ENCODE results near the gene AP1M1. TPM values are rescaled to one million over a fixed set of nuclear protein-coding genes. Genes with fewer than 3 reads are reported as not detected.
A peak's percentile ranks its signal among the peaks of the same experiment; 100 is the strongest.

AP1M1 gene
- total and polyA plus RNA-seq, 2 experiments from 2014 or later, result 114 to 158 TPM

GRCh38 chr19:16263141-16263761 lies 65.5 kb downstream of the AP1M1 start:
- no peaks in the 10 kb centered on the region for H3K9me3 ChIP-seq (ENCODE audit: low read depth)
- no peak overlapping the region for H3K4me3 ChIP-seq
- peak overlapping the region; percentile 85 for H3K27ac ChIP-seq
- DNase-seq (ENCODE audit: low read depth in 1 of 2, low spot score in 1 of 2), result no peak
- H3K27me3 ChIP-seq, result no peaks in the 10 kb centered on the region
- no peak for TF ChIP-seq CTCF (IDR thresholded peaks at IDR 0.05; ENCODE audit: low read depth, low read length)
- peaks cover 23% of the 10 kb centered on the region for H3K4me1 ChIP-seq (ENCODE audit: low read depth)
- H3K36me3 ChIP-seq, result no peaks in the 10 kb centered on the region

GRCh38 chr19:16265205-16265604 lies 67.5 kb downstream of the AP1M1 start:
- Histone ChIP-seq H3K9me3 (ENCODE audit: low read depth) (no peaks in the 10 kb centered on the region), H3K27me3 (no peaks in the 10 kb centered on the region), H3K36me3 (no peaks in the 10 kb centered on the region), H3K4me1 (ENCODE audit: low read depth) (peaks cover 20% of the 10 kb centered on the region), H3K4me3 (no peak overlapping the region), H3K27ac (no peak overlapping the region)
- no peak for TF ChIP-seq CTCF (IDR thresholded peaks at IDR 0.05; ENCODE audit: low read depth, low read length)
- DNase-seq (ENCODE audit: low read depth in 1 of 2, low spot score in 1 of 2), result no peak

- Histone ChIP-seq H3K27ac (no peak overlapping the region), H3K4me1 (ENCODE audit: low read depth) (peaks cover 20% of the 10 kb centered on the region), H3K36me3 (no peaks in the 10 kb centered on the region), H3K9me3 (ENCODE audit: low read depth) (no peaks in the 10 kb centered on the region), H3K27me3 (no peaks in the 10 kb centered on the region), H3K4me3 (no peak overlapping the region)
- DNase-seq (ENCODE audit: low read depth in 1 of 2, low spot score in 1 of 2), result no peak
- no peak for TF ChIP-seq CTCF (IDR thresholded peaks at IDR 0.05; ENCODE audit: low read depth, low read length)
These were observed 68.3 kb downstream of the AP1M1 start for GRCh38 chr19:16265890-16266585.

GRCh38 chr19:16266586-16266942 lies 68.9 kb downstream of the AP1M1 start:
- no peak overlapping the region for H3K4me3 ChIP-seq
- no peak for TF ChIP-seq CTCF (IDR thresholded peaks at IDR 0.05; ENCODE audit: low read depth, low read length)

GRCh38 chr19:16268676-16269319 lies 71.1 kb downstream of the AP1M1 start:
- Histone ChIP-seq H3K9me3 (ENCODE audit: low read depth) (no peaks in the 10 kb centered on the region), H3K36me3 (no peaks in the 10 kb centered on the region), H3K4me1 (ENCODE audit: low read depth) (no peaks in the 10 kb centered on the region), H3K27me3 (no peaks in the 10 kb centered on the region), H3K4me3 (no peak overlapping the region), H3K27ac (no peak overlapping the region)
- DNase-seq (ENCODE audit: low read depth in 1 of 2, low spot score in 1 of 2), result no peak
- TF ChIP-seq CTCF (IDR thresholded peaks at IDR 0.05; ENCODE audit: low read depth, low read length), result no peak

More at GRCh38 chr19:16266586-16266942, 68.9 kb downstream of the AP1M1 start:
- H3K36me3 ChIP-seq, result no peaks in the 10 kb centered on the region
- no peak overlapping the region for H3K27ac ChIP-seq
- no peak for DNase-seq (ENCODE audit: low read depth in 1 of 2, low spot score in 1 of 2)
- no peaks in the 10 kb centered on the region for H3K27me3 ChIP-seq
- no peaks in the 10 kb centered on the region for H3K9me3 ChIP-seq (ENCODE audit: low read depth)
- H3K4me1 ChIP-seq (ENCODE audit: low read depth), result peaks cover 20% of the 10 kb centered on the region

Data from cardiac muscle cell (in vitro differentiated cells and primary cell).